ENCODE measurements around the gene DLGAP1.
"Not testable (repeated sequence)": the region's sequence is repeated elsewhere in the genome, so short reads cannot be mapped to it uniquely, and the experiment has no call there.

Gene DLGAP1

GRCh38 chr18:3610813-3611212 is 844.3 kb downstream of the DLGAP1 start:
- no peaks in the 10 kb centered on the region for H3K27me3 ChIP-seq
- H3K4me1 ChIP-seq (ENCODE audit: control insufficient read depth in 1 of 2, insufficient read depth in 1 of 2, low read depth in 1 of 2, low read length in 1 of 2), result peaks cover 11 to 14% of the 10 kb centered on the region in 2 experiments
- no peak overlapping the region for H3K27ac ChIP-seq
- no peak overlapping the region for H3K4me3 ChIP-seq (ENCODE audit: low read depth in 1 of 2, low read length in 1 of 2)
- TF ChIP-seq CTCF (IDR thresholded peaks at IDR 0.05), result no peak
- H3K36me3 ChIP-seq, result no peaks in the 10 kb centered on the region
- H3K9me3 ChIP-seq, result no peaks in the 10 kb centered on the region

GRCh38 chr18:3610188-3610708 is 844.9 kb downstream of the DLGAP1 start:
- H3K27ac ChIP-seq, result no peak overlapping the region
- no peak overlapping the region for H3K4me3 ChIP-seq (ENCODE audit: low read depth in 1 of 2, low read length in 1 of 2)
- no peaks in the 10 kb centered on the region for H3K9me3 ChIP-seq
- peaks cover 17 to 20% of the 10 kb centered on the region in 2 experiments for H3K4me1 ChIP-seq (ENCODE audit: control insufficient read depth in 1 of 2, insufficient read depth in 1 of 2, low read depth in 1 of 2, low read length in 1 of 2)
- no peak for TF ChIP-seq CTCF (IDR thresholded peaks at IDR 0.05)
- no peaks in the 10 kb centered on the region for H3K36me3 ChIP-seq
- no peaks in the 10 kb centered on the region for H3K27me3 ChIP-seq

GRCh38 chr18:3608488-3608887 is 846.6 kb downstream of the DLGAP1 start:
- Histone ChIP-seq H3K27ac (no peak overlapping the region), H3K4me1 (ENCODE audit: control insufficient read depth in 1 of 2, insufficient read depth in 1 of 2, low read depth in 1 of 2, low read length in 1 of 2) (peaks cover 34 to 37% of the 10 kb centered on the region in 2 experiments), H3K27me3 (no peaks in the 10 kb centered on the region), H3K36me3 (no peaks in the 10 kb centered on the region), H3K4me3 (ENCODE audit: low read depth in 1 of 2, low read length in 1 of 2) (no peak overlapping the region), H3K9me3 (no peaks in the 10 kb centered on the region)
- no peak for TF ChIP-seq CTCF (IDR thresholded peaks at IDR 0.05)

- peaks cover 36 to 41% of the 10 kb centered on the region in 2 experiments for H3K4me1 ChIP-seq (ENCODE audit: control insufficient read depth in 1 of 2, insufficient read depth in 1 of 2, low read depth in 1 of 2, low read length in 1 of 2)
- H3K36me3 ChIP-seq; H3K27me3 ChIP-seq; H3K9me3 ChIP-seq; H3K4me3 ChIP-seq (ENCODE audit: low read depth in 1 of 2, low read length in 1 of 2); H3K27ac ChIP-seq: not testable (repeated sequence)
Observed at GRCh38 chr18:3608099-3608453, 847.0 kb downstream of the DLGAP1 start.

GRCh38 chr18:3607309-3608098 is 847.6 kb downstream of the DLGAP1 start:
- H3K27me3 ChIP-seq, result no peaks in the 10 kb centered on the region
- peak overlapping the region; percentile 95 for H3K27ac ChIP-seq
- no peak for TF ChIP-seq CTCF (IDR thresholded peaks at IDR 0.05)
- H3K36me3 ChIP-seq, result no peaks in the 10 kb centered on the region
- H3K9me3 ChIP-seq, result no peaks in the 10 kb centered on the region
- no peak overlapping the region for H3K4me3 ChIP-seq (ENCODE audit: low read depth in 1 of 2, low read length in 1 of 2)
- peaks cover 42 to 46% of the 10 kb centered on the region in 2 experiments for H3K4me1 ChIP-seq (ENCODE audit: control insufficient read depth in 1 of 2, insufficient read depth in 1 of 2, low read depth in 1 of 2, low read length in 1 of 2)

GRCh38 chr18:3606863-3607262 is 848.2 kb downstream of the DLGAP1 start:
- H3K36me3 ChIP-seq; H3K27me3 ChIP-seq; H3K9me3 ChIP-seq; H3K4me3 ChIP-seq (ENCODE audit: low read depth in 1 of 2, low read length in 1 of 2): not testable (repeated sequence)
- peaks cover 45 to 46% of the 10 kb centered on the region in 2 experiments for H3K4me1 ChIP-seq (ENCODE audit: control insufficient read depth in 1 of 2, insufficient read depth in 1 of 2, low read depth in 1 of 2, low read length in 1 of 2)
- peak overlapping the region; percentile 95 for H3K27ac ChIP-seq

Data from neutrophil (primary cell).